Femur (tissue), 1 donor: ENCODE data around the gene GATA3.

ENCODE experiments used
- DNase-seq: peaks from one replicate; pipeline ENCODE4 v3.0.0-alpha.2; 2017

GATA3 gene

DNA sequence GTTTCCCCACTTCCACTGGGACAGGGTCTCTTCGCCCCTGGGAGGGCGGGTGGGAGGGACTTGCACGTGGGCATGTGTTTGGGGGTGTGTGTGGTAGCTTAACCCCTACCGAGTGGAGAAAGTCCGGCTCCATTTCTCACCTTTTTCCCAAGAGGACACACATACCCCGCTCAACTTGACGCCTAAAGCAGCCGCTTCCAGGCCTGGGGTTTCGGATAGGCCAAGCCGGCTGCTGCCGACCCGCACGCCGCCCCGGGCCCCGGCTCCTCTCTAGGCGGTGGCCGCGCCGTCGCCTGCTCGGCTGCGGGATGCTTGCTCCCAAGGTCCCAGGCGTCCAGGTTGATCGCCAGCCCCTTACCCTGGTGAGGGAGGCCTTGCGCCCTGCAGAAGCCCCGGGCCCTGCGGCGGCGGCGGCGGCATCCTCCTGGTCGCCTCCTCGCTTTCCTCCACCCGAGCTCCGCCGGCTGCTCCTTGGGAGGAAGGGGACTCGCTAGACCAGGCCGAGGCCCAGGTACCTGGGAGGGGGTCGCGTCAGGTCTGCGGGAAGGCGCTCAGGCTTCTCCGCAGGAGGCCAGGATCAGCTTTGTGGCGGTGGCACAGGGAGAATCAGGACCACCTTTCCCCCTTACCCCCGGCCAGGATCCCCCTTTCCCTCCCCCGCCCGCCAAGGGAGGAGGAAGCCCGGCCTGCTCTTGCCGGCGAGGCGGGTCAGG lies 3.2 kb upstream of the GATA3 start:
- DNase-seq, result no peak

DNA sequence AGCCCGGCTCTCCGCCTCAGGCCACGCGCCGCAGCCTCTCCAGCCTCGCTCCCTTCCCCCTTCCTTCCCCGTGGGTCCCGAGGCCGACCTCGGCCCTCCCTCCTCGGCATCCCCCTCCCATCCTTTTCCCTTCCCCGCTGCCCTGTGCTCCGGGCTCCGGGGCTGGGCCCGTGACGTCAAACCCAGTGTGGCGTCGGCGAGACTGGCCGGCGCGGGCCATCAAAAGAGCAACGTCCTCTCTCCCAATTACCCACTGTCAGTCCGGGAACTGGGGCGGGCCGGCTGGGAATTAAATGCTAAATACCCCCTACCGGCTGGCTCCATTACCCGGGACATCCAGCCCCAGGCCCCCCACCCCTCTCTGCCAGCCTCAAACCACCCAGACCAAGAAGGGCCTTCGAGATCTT lies 2.6 kb upstream of the GATA3 start:
- DNase-seq, result no peak

GRCh38 chr10:8052341-8052955 lies 2.0 kb upstream of the GATA3 start:
- DNase-seq, result no peak

- DNase-seq, result no peak
These were observed 1.5 kb upstream of the GATA3 start for GRCh38 chr10:8052956-8053445.

DNA sequence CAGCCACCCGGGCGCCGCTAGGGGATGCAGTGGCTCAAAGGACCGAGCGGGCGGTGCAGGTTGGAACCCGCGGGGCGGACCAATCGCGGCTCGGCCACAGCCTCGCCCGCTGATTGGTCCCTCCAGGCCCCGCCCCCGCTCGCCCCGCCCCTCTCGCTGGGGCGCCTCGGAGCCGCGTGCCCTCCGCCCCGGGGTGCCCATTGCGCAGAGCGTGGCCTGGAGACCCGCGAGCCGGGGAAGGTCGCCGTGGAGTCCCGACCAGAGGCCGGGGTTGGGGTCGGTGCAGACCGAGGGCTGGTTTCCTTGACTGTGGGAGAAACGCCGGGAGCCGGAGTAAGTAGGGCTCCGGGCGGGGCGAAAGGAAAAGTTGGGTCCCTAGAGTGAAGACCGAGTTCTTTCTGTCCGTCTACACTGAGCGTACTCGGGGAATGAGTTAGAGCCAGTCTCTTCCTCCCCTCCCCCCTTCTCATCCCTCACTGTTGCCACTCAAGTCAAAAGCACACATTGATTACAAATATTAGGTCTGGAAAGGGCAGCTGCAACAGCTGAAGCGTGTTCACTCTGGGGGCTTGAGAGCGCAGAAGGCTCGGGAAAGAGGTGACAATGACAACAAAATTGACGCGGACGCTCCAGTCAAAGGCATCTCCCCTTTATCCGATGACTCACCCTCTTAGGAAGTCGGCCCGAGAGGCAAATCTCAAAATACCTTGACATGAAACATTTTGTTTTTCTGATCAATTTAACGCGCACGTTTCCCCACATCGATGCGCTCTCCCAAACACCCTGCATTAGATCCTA lies 843 bp upstream of the GATA3 start:
- peak; percentile 88 for DNase-seq

DNA sequence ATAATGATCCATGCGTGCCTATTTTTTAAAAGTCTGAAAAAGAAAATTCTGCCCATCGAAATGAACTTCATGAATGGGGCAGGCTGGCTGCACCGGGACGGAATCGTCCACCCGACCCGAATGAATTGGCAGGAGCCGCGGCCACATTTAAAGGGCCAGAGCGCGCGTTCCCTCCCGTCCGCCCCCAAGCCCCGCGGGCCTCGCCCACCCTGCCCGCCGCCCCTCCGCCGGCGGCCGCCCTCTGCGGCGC lies 319 bp upstream of the GATA3 start:
- no peak for DNase-seq

- no peak for DNase-seq
These were observed 1.2 kb downstream of the GATA3 start for GRCh38 chr10:8055420-8056349.

DNA sequence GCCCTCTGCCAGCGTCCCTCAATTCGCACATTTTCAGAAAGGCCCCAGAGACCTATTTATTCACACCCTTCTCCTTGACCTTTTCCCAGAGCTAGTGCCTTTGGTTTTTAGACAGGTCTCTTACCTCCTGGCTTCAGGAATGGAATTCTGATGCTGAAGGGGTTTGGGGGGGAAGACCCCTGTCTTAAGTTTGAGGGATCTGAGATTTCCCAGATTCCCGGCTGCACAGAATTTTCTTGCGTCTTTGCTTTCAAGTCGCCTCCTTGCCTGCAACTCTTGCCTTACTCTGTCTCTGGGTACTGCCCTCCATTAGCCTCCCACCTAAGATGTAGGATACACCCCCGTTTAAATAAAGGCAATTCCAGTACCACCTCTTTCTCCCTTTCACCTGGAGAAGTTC lies 1.9 kb downstream of the GATA3 start:
- DNase-seq, result no peak

- no peak for DNase-seq
These were observed 2.4 kb downstream of the GATA3 start for GRCh38 chr10:8056871-8057331.

- DNase-seq, result no peak
These were observed 3.3 kb downstream of the GATA3 start for GRCh38 chr10:8057636-8058273.

- DNase-seq, result no peak
These were observed 4.0 kb downstream of the GATA3 start for GRCh38 chr10:8058274-8059111.

- no peak for DNase-seq
These were observed 4.9 kb downstream of the GATA3 start for GRCh38 chr10:8059191-8059936.

- DNase-seq, result no peak
These were observed 5.7 kb downstream of the GATA3 start for GRCh38 chr10:8060010-8060703.

GRCh38 chr10:8060704-8061121 lies 6.2 kb downstream of the GATA3 start:
- DNase-seq, result no peak

DNA sequence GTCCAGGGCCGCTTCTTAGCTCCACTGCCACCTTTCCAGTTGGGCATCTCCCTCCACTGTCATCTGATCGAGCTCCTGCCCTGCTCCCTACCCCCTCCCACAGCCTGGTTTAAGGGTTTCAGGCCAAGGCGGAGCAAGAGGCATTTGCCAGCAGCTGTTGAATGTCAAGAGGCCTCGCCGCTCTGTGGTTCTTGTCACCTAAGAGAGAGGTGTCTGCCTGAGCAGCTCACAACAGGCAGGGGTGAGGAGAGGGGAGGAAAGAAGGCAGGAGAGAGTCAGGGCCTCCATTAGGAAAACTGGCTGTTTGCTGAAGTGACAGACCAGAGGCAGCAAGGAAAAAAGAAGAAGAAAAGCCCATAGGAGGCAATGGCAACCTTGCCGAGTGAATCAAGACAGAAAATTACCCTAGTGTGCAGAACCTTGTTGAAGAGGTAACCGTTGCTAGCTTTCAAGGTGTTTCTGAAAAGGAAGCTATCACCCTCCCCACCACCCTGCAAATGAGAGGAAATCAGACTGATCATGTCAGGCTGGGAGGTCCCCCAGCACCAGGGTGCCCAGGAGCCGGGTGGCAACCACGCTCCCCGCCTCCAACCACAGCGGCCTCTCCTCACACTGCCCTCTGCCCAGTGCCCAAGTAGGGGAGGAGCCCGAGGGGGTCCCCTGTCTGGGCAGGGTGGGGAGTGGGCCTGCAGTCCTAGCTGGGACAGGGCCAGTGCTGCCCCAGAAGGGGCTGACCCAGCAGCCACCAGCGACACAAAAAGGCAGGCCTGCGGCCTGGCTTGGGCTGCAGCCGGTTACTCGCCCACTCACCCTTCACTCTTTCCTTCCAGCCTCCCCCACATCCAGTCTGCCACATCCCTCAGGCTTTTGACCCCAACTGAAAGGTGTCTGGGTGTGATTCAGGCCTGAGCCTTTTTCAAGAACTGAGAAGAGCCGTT lies 7.1 kb downstream of the GATA3 start:
- no peak for DNase-seq

DNA sequence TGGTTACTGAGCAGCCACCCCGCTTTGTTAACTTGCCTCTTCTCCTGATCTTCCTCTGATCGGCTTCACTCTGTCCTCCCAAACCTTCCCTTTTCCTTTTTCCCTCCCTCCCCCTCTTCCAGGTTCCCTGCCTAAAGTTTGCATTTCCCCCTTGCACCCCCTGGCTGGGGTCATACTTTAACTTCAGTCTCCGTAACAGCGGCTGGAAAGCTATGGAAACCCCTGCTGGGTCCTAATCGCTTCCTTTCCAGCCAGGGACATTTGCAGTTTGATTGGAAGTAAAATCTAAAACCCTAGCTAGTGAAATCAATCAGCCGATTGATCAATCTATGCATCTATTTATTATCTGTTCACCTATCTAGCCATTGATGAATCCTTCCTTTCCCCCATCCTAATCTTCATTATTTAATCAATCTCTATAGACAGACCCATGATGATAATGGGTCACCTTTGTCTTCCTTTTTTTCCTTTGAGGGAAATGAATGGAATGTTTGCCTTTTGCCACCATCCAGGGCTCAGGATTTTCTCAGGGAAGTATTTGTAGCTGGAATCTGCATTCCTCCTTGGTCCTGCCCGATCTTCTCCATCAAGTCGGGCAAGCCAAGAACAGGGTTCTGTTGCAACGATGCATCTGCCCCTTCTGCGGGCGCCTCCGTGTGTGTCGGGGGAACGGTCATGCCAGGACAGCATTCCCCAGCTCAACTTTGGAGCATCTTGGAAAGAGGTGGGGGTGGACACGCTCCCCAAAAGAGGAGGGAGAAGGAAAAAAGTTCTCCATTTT lies 8.8 kb downstream of the GATA3 start:
- DNase-seq, result no peak

- no peak for DNase-seq
These were observed 9.4 kb downstream of the GATA3 start for GRCh38 chr10:8063935-8064334.

DNA sequence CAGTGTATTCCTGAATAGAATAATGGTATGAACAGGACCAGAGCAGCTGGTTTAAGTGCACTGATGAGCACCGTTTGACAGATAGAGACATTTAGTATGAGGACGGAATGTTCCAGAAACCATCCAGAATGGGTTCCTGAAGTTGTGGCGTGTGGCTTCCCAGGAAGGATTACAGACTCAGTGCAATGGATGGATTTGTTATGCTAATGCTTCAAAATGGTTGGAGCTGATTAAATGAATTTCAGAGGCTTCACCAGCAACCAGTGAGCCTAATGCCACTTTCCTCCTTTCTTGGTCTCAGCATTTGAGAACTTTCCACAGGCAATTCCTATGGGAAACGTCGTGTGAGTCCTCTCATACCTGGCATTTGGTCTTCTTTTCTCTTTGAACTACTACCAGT lies 9.9 kb downstream of the GATA3 start:
- no peak for DNase-seq
